ENCODE measurements around the gene VASH2. TPM values are rescaled to one million over a fixed set of nuclear protein-coding genes. Genes with fewer than 3 reads are reported as not detected.

The VASH2 gene
- total and polyA plus RNA-seq, 2 of the 4 experiments (the other 2 are of a cell fraction), result 0.90 to 1.2 TPM

DNA sequence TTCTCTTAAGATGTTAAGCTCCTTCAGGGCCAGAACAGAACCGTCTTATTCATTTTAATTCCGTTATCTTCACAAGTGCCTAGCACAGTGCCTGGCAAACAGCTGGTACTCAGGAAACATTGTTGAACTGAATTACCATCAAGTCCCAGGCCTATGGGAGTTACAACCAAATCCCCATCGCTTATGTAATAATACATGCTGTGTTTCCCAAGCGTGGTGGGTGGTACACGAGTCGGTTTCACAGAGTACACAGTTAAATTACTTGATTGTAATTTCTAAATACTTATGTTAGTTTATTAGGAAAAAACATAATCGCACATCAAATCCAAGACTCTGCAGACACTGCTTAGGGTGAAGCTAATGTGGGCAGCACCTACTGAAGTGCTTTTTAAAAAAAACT, 64.3 kb downstream of the VASH2 start:
- Histone ChIP-seq H2BK120ac (ENCODE audit: low read depth, low read length) (no peak overlapping the region), H3K23ac (ENCODE audit: low read depth, low read length) (peak overlapping the region; percentile 89), H3K4ac (ENCODE audit: low read depth, low read length) (peak overlapping the region; percentile 74; the same call in 1 of the 2 replicates), H4K20me1 (ENCODE audit: insufficient read depth, low read length) (no peaks in the 10 kb centered on the region), H3K56ac (ENCODE audit: extremely low read depth, insufficient read depth, low read length) (peak overlapping the region; percentile 67), H3K36me3 (ENCODE audit: control insufficient read depth, insufficient read depth, low read length) (no peaks in the 10 kb centered on the region; the same call in 1 of the 2 replicates), H4K8ac (ENCODE audit: low read depth in 2 of 2, low read length in 2 of 2) (peak overlapping the region; percentile 74 to 84), H2BK5ac (ENCODE audit: low read depth, low read length, poor library complexity, severe bottlenecking) (peak overlapping the region; percentile 72), H3K27ac (ENCODE audit: insufficient read depth, low read length) (peak overlapping the region; percentile 89; the same call in 1 of the 2 replicates), H4K5ac (ENCODE audit: low read depth, low read length) (peak overlapping the region; percentile 47; the same call in 1 of the 2 replicates), H3K14ac (replicated peaks; ENCODE audit: low read depth, low read length) (peak overlapping the region; percentile 53), H3K18ac (ENCODE audit: low read depth, low read length) (no peak overlapping the region), H3K79me1 (ENCODE audit: low read depth in 1 of 2, low read length in 2 of 2) (peaks cover 11 to 23% of the 10 kb centered on the region in 2 experiments; a peak in 3 of 4 replicates), H3K9me1 (ENCODE audit: insufficient read depth, low read length) (no peaks in the 10 kb centered on the region), H2AK9ac (replicated peaks; ENCODE audit: low read depth, low read length, poor library complexity) (peak overlapping the region; percentile 35), H2AFZ (replicated peaks; ENCODE audit: low read length, poor library complexity) (no peak overlapping the region), H3K27me3 (ENCODE audit: control insufficient read depth, insufficient read depth, low read length) (no peaks in the 10 kb centered on the region), H2BK15ac (ENCODE audit: low read depth, low read length) (no peak overlapping the region), H2BK20ac (ENCODE audit: low read depth, low read length) (no peak overlapping the region), H3K4me2 (ENCODE audit: low read depth, low read length) (peak overlapping the region; percentile 97), H4K91ac (ENCODE audit: insufficient read depth, low read depth, low read length) (peak overlapping the region; percentile 74; the same call in 1 of the 2 replicates), H3K4me3 (ENCODE audit: insufficient read depth, low read depth, low read length) (peak overlapping the region; percentile 56), H3K9me3 (ENCODE audit: control insufficient read depth, insufficient read depth, low read length) (no peaks in the 10 kb centered on the region), H2AK5ac (ENCODE audit: low read depth, low read length) (peak overlapping the region; percentile 27; the same call in 1 of the 2 replicates), H3K9ac (ENCODE audit: low read depth, low read length) (peak overlapping the region; percentile 96), H3K4me1 (ENCODE audit: control insufficient read depth, insufficient read depth, low read length) (no peaks in the 10 kb centered on the region; the same call in 1 of the 2 replicates)
- DNase-seq (peak; percentile 13), ATAC-seq (ENCODE audit: low read depth) (no peak)
- peak; percentile 38; the same call in 1 of the 2 replicates for TF ChIP-seq CEBPB (IDR thresholded peaks at IDR 0.05; ENCODE audit: low read depth, low read length)
- TF ChIP-seq RFX5 (IDR thresholded peaks at IDR 0.05; ENCODE audit: low read depth, low read length), result no peak
- TF ChIP-seq RCOR1 (IDR thresholded peaks at IDR 0.05; ENCODE audit: insufficient replicate concordance, low read length), result no peak
- TF ChIP-seq SMC3 (IDR thresholded peaks at IDR 0.05; ENCODE audit: low read depth, low read length), result no peak
- TF ChIP-seq, protein P1, sequence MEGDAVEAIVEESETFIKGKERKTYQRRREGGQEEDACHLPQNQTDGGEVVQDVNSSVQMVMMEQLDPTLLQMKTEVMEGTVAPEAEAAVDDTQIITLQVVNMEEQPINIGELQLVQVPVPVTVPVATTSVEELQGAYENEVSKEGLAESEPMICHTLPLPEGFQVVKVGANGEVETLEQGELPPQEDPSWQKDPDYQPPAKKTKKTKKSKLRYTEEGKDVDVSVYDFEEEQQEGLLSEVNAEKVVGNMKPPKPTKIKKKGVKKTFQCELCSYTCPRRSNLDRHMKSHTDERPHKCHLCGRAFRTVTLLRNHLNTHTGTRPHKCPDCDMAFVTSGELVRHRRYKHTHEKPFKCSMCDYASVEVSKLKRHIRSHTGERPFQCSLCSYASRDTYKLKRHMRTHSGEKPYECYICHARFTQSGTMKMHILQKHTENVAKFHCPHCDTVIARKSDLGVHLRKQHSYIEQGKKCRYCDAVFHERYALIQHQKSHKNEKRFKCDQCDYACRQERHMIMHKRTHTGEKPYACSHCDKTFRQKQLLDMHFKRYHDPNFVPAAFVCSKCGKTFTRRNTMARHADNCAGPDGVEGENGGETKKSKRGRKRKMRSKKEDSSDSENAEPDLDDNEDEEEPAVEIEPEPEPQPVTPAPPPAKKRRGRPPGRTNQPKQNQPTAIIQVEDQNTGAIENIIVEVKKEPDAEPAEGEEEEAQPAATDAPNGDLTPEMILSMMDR (conservative IDR thresholded peaks at IDR 0.05; ENCODE audit: low read depth, low read length), result no peak
- no peak for TF ChIP-seq MAZ (IDR thresholded peaks at IDR 0.05; ENCODE audit: borderline replicate concordance, low read depth, low read length)
- dilution Hi-C loops (cut with HindIII; ENCODE audit: low sequenced_read_pairs, unreplicated experiment), result no loop called here
- CTCF ChIA-PET, result interaction anchor here (0.6 kb wide), 1 partner anchor 19 kb away, joined by 3 read pairs; no protein-coding TSS in a partner anchor
- BruUV-seq (replicated peaks), result TSS peak; percentile 28
- WGBS, 2 experiments (ENCODE audit: extremely low coverage in 2 of 2, insufficient read length in 1 of 2), result 20% methylated on average over 1 of the region's 7 CpGs; no CpG with 5 or more reads in 1 of the 2 experiments
- in situ Hi-C loops (cut with MboI; ENCODE audit: low sequenced_read_pairs), result no loop called here
- intact Hi-C loops (cut with micrococcal nuclease), result loop anchor here (5.0 to 10.0 kb wide), 3 partner anchors 38 to 1110 kb away; partner anchors contain the start of gene RPS6KC1
- POLR2A ChIA-PET (ENCODE audit: unreplicated experiment), result no interaction called here
